Skin epidermis (tissue), 12 donors: ENCODE measurements around the gene FCHSD2.
"Not testable (repeated sequence)": the region's sequence is repeated elsewhere in the genome, so short reads cannot be mapped to it uniquely, and the experiment has no call there.

Experiments
- H3K27ac ChIP-seq, 21 experiments: fragments of 200-600 bp; sonication (generic) in 11 of 21; one replicate each; pipeline ENCODE4 v1.5.0; 2020; ENCODE audit warnings: mild to moderate bottlenecking in 3 of 21, inconsistent platforms in 2 of 21, moderate library complexity in 2 of 21
- H3K4me3 ChIP-seq, 7 experiments: fragments of 200-600 bp; sonication (generic) in 2 of 7; one replicate each; pipeline ENCODE4 v1.5.0; 2020; ENCODE audit warnings: inconsistent platforms in 2 of 7, mild to moderate bottlenecking in 2 of 7, moderate library complexity in 1 of 7

Gene FCHSD2

GRCh38 chr11:73135346-73136284 lies 6.5 kb downstream of the FCHSD2 start:
- no peak overlapping the region for H3K27ac ChIP-seq
- H3K4me3 ChIP-seq = no peak overlapping the region

- not testable (repeated sequence) for H3K27ac ChIP-seq, H3K4me3 ChIP-seq
Measured at GRCh38 chr11:73132349-73132748, 9.8 kb downstream of the FCHSD2 start.

- Histone ChIP-seq H3K4me3 (no peak overlapping the region), H3K27ac (no peak overlapping the region)
Measured at GRCh38 chr11:73130181-73130580, 11.9 kb downstream of the FCHSD2 start.

GRCh38 chr11:73129198-73129597 lies 12.9 kb downstream of the FCHSD2 start:
- H3K27ac ChIP-seq = no peak overlapping the region
- no peak overlapping the region for H3K4me3 ChIP-seq

- Histone ChIP-seq H3K4me3 (no peak overlapping the region), H3K27ac (no peak overlapping the region)
Measured at GRCh38 chr11:73126804-73127480, 15.2 kb downstream of the FCHSD2 start.

GRCh38 chr11:73124800-73125199 lies 17.3 kb downstream of the FCHSD2 start:
- H3K27ac ChIP-seq = no peak overlapping the region

GRCh38 chr11:73123892-73124291 lies 18.2 kb downstream of the FCHSD2 start:
- H3K4me3 ChIP-seq, H3K27ac ChIP-seq: not testable (repeated sequence)

More at GRCh38 chr11:73124800-73125199, 17.3 kb downstream of the FCHSD2 start:
- no peak overlapping the region for H3K4me3 ChIP-seq

- H3K4me3 ChIP-seq = no peak overlapping the region
- H3K27ac ChIP-seq = no peak overlapping the region
Measured at GRCh38 chr11:73121692-73122091, 20.4 kb downstream of the FCHSD2 start.

GRCh38 chr11:73117071-73117470 lies 25.0 kb downstream of the FCHSD2 start:
- Histone ChIP-seq H3K4me3 (no peak overlapping the region), H3K27ac (no peak overlapping the region)

GRCh38 chr11:73116636-73117035 lies 25.5 kb downstream of the FCHSD2 start:
- Histone ChIP-seq H3K27ac (no peak overlapping the region), H3K4me3 (no peak overlapping the region)

- peak overlapping the region in 2 of 21 experiments; percentile 19 to 41 for H3K27ac ChIP-seq
- H3K4me3 ChIP-seq = no peak overlapping the region
Measured at GRCh38 chr11:73114835-73115220, 27.3 kb downstream of the FCHSD2 start.

GRCh38 chr11:73114110-73114834 lies 27.8 kb downstream of the FCHSD2 start:
- H3K4me3 ChIP-seq = no peak overlapping the region

GRCh38 chr11:73113426-73113825 lies 28.7 kb downstream of the FCHSD2 start:
- H3K27ac ChIP-seq = no peak overlapping the region
- no peak overlapping the region for H3K4me3 ChIP-seq

More at GRCh38 chr11:73114110-73114834, 27.8 kb downstream of the FCHSD2 start:
- H3K27ac ChIP-seq = peak overlapping the region in 3 of 21 experiments; percentile 14 to 41 (median 19)

- no peak overlapping the region for H3K4me3 ChIP-seq
- no peak overlapping the region for H3K27ac ChIP-seq
Measured at GRCh38 chr11:73107597-73107996, 34.5 kb downstream of the FCHSD2 start.

GRCh38 chr11:73106347-73106746 lies 35.8 kb downstream of the FCHSD2 start:
- Histone ChIP-seq H3K27ac (no peak overlapping the region), H3K4me3 (no peak overlapping the region)

- no peak overlapping the region for H3K4me3 ChIP-seq
Measured at GRCh38 chr11:73100578-73100977, 41.5 kb downstream of the FCHSD2 start.

GRCh38 chr11:73099512-73100266 lies 42.4 kb downstream of the FCHSD2 start:
- Histone ChIP-seq H3K27ac (no peak overlapping the region), H3K4me3 (no peak overlapping the region)

More at GRCh38 chr11:73100578-73100977, 41.5 kb downstream of the FCHSD2 start:
- H3K27ac ChIP-seq = no peak overlapping the region

- no peak overlapping the region for H3K4me3 ChIP-seq
Measured at GRCh38 chr11:73095613-73096012, 46.5 kb downstream of the FCHSD2 start.

GRCh38 chr11:73091521-73092305 lies 50.4 kb downstream of the FCHSD2 start:
- H3K4me3 ChIP-seq = no peak overlapping the region
- H3K27ac ChIP-seq = no peak overlapping the region

More at GRCh38 chr11:73095613-73096012, 46.5 kb downstream of the FCHSD2 start:
- peak overlapping the region in 1 of 21 experiments; percentile 11 for H3K27ac ChIP-seq
